Large intestine (tissue), 3 donors: ENCODE results near the gene NTRK3. TPM values are rescaled to one million over a fixed set of nuclear protein-coding genes. Genes with fewer than 3 reads are reported as not detected.

Experiments used
- DNase-seq, 2 donors: peaks; one replicate each; pipeline versions ENCODE4 v3.0.0 to v3.0.0-alpha.2; 2013
- H3K27ac ChIP-seq: one replicate; pipeline ENCODE4 v1.5.1; 2013; ENCODE audit warnings: low read length
- H3K27me3 ChIP-seq: 2 replicates; pipeline ENCODE4 v1.6.1; 2013; ENCODE audit warnings: low read length; ENCODE audit not compliant: control insufficient read depth, insufficient read depth
- H3K36me3 ChIP-seq: 2 replicates; pipeline ENCODE4 v1.6.1; 2013; ENCODE audit warnings: low read length; ENCODE audit not compliant: control insufficient read depth, insufficient read depth
- H3K4me1 ChIP-seq: one replicate; pipeline ENCODE4 v1.6.1; 2013; ENCODE audit warnings: low read length; ENCODE audit not compliant: control insufficient read depth, insufficient read depth
- H3K4me3 ChIP-seq: one replicate; pipeline ENCODE4 v1.5.1; 2013; ENCODE audit warnings: low read length
- H3K9me3 ChIP-seq: one replicate; pipeline ENCODE4 v1.6.1; 2013; ENCODE audit warnings: mild to moderate bottlenecking, low read depth, low read length, moderate library complexity; ENCODE audit not compliant: control insufficient read depth
- WGBS: methylation state at CpG from one replicate; pipeline ENCODE4 v1.1.5; 2013; ENCODE audit warnings: low lambda C conversion rate; ENCODE audit not compliant: insufficient coverage; 5-methylcytosine and 5-hydroxymethylcytosine counted together
- polyA plus RNA-seq: library from polyadenylated mRNA; unstranded; fragments of 120-200 nt; gene quantifications from one replicate; pipeline ENCODE4 v1.2.1, GENCODE V29; 2013

The NTRK3 gene
- polyA plus RNA-seq, 1 donor = 3.1 TPM

GRCh38 chr15:87877114-87877810, 379.3 kb downstream of the NTRK3 start:
- Histone ChIP-seq H3K27me3 (no peaks in the 10 kb centered on the region), H3K4me3 (no peak overlapping the region), H3K9me3 (no peaks in the 10 kb centered on the region), H3K36me3 (no peaks in the 10 kb centered on the region), H3K4me1 (no peaks in the 10 kb centered on the region), H3K27ac (no peak overlapping the region)
- WGBS = no CpG with 5 or more reads among the region's 4 CpGs
- DNase-seq = peak; percentile 12 to 17

GRCh38 chr15:87874896-87875711, 381.4 kb downstream of the NTRK3 start:
- Histone ChIP-seq H3K4me3 (no peak overlapping the region), H3K27ac (no peak overlapping the region), H3K27me3 (no peaks in the 10 kb centered on the region), H3K9me3 (no peaks in the 10 kb centered on the region), H3K36me3 (no peaks in the 10 kb centered on the region), H3K4me1 (no peaks in the 10 kb centered on the region)
- no CpG with 5 or more reads among the region's 10 CpGs for WGBS
- DNase-seq = peak; percentile 12 to 18

GRCh38 chr15:87873516-87873915, 383.0 kb downstream of the NTRK3 start:
- Histone ChIP-seq H3K27ac (no peak overlapping the region), H3K27me3 (no peaks in the 10 kb centered on the region), H3K4me3 (no peak overlapping the region), H3K9me3 (no peaks in the 10 kb centered on the region), H3K36me3 (no peaks in the 10 kb centered on the region), H3K4me1 (no peaks in the 10 kb centered on the region)
- WGBS = 93% methylated on average over 3 of the region's 8 CpGs
- DNase-seq = no peak

- Histone ChIP-seq H3K9me3 (no peaks in the 10 kb centered on the region), H3K27me3 (no peaks in the 10 kb centered on the region), H3K4me3 (no peak overlapping the region), H3K36me3 (no peaks in the 10 kb centered on the region), H3K27ac (no peak overlapping the region), H3K4me1 (no peaks in the 10 kb centered on the region)
- 90% methylated on average over 2 of the region's 3 CpGs for WGBS
- DNase-seq = no peak
Observed at GRCh38 chr15:87871731-87872320, 384.7 kb downstream of the NTRK3 start.

DNA sequence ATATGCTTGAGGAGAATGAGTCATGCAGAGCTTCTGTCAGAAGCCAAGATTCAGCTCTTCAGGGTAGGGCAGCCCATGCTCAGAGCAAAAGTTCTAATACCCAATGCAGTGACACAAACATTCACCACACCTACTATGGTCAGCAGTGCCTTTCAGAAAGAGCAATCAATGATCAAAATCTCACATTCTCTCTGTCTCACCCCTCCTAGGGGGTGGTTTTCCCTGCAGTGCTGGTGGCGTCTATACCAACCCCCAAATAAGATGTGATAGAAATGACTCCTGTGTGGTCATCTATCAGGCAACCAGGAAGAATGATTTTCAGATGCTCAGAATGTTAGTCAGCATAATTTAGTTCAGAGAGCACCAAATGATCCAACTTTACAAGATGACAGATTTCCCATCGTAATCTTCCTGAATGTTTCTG, 385.3 kb downstream of the NTRK3 start:
- Histone ChIP-seq H3K4me3 (no peak overlapping the region), H3K27ac (no peak overlapping the region), H3K27me3 (no peaks in the 10 kb centered on the region), H3K9me3 (no peaks in the 10 kb centered on the region), H3K36me3 (no peaks in the 10 kb centered on the region), H3K4me1 (no peaks in the 10 kb centered on the region)
- WGBS = no CpG with 5 or more reads among the region's 2 CpGs
- DNase-seq = no peak

DNA sequence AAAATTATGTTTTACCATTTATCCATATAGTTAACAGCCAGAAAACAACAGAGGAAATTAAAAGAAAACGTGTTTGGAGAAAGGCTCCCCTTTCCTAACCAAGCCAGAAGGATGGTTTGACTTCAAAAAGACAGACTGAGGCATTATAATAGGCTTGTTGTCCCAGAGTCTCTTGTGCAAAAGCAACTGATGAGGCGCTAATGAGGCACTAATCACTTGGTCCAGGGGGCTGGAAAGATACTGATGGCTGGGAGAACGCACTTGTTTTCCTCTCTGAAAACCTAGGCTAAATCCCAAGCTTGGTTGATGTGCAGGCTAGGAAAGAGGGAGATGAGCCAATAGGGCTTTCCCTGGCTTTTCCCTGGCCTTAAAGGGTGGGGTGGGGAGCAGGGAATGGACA, 389.6 kb downstream of the NTRK3 start:
- Histone ChIP-seq H3K4me1 (no peaks in the 10 kb centered on the region), H3K27me3 (no peaks in the 10 kb centered on the region), H3K4me3 (no peak overlapping the region), H3K36me3 (no peaks in the 10 kb centered on the region), H3K27ac (no peak overlapping the region), H3K9me3 (no peaks in the 10 kb centered on the region)
- WGBS = no CpG with 5 or more reads among the region's 3 CpGs
- no peak for DNase-seq

- no peak overlapping the region for H3K4me3 ChIP-seq
- no CpG with 5 or more reads among the region's 5 CpGs for WGBS
- no peaks in the 10 kb centered on the region for H3K27me3 ChIP-seq
- no peak for DNase-seq
- no peaks in the 10 kb centered on the region for H3K4me1 ChIP-seq
- H3K9me3 ChIP-seq = no peaks in the 10 kb centered on the region
- H3K36me3 ChIP-seq = no peaks in the 10 kb centered on the region
- no peak overlapping the region for H3K27ac ChIP-seq
Observed at GRCh38 chr15:87863152-87863551, 393.4 kb downstream of the NTRK3 start.

GRCh38 chr15:87860743-87861142, 395.8 kb downstream of the NTRK3 start:
- Histone ChIP-seq H3K27ac (no peak overlapping the region), H3K36me3 (no peaks in the 10 kb centered on the region), H3K27me3 (no peaks in the 10 kb centered on the region), H3K9me3 (no peaks in the 10 kb centered on the region), H3K4me1 (no peaks in the 10 kb centered on the region), H3K4me3 (no peak overlapping the region)
- WGBS = no CpG with 5 or more reads among the region's 3 CpGs
- no peak for DNase-seq

GRCh38 chr15:87858651-87859050, 397.9 kb downstream of the NTRK3 start:
- no peak overlapping the region for H3K4me3 ChIP-seq
- no peaks in the 10 kb centered on the region for H3K4me1 ChIP-seq
- no peaks in the 10 kb centered on the region for H3K9me3 ChIP-seq
- no peak overlapping the region for H3K27ac ChIP-seq
- no CpG with 5 or more reads among the region's 2 CpGs for WGBS
- DNase-seq = no peak
- H3K27me3 ChIP-seq = no peaks in the 10 kb centered on the region
- no peaks in the 10 kb centered on the region for H3K36me3 ChIP-seq

DNA sequence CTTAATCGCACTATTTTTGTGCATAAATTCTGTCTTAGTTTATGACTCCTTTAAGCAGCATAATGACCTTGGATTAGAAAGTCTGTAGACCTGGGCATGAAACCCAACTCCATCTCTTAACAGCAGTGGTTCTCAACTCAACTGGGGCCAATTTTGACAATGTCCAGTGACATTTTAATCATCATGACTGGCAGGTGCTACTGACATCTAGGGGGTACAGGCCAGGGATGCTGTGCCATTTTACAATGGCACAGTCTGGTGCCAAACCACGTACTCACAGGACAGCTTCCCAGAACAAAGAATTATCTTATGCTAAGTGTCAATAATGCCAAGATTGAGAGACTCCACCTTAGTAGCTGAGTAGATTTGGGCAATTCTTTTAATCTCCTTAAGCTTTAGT, 405.0 kb downstream of the NTRK3 start:
- Histone ChIP-seq H3K27ac (no peak overlapping the region), H3K36me3 (no peaks in the 10 kb centered on the region), H3K4me3 (no peak overlapping the region), H3K9me3 (no peaks in the 10 kb centered on the region), H3K27me3 (no peaks in the 10 kb centered on the region), H3K4me1 (no peaks in the 10 kb centered on the region)
- DNase-seq = no peak
- 100% methylated on average over 1 of the region's 2 CpGs for WGBS
